Stimulated activated CD4-positive, alpha-beta T cell treated with anti-CD3 and anti-CD28 coated beads, TNF-alpha, amount 100 ng/mL, for 1 hour (primary cell): ENCODE results near the gene TMCO4.

Experiments
- DNase-seq, 3 donors: peaks; one replicate each; pipeline ENCODE4 v3.0.0-alpha.2; 2020; ENCODE audit warnings: low read depth in 3 of 3, low spot score in 1 of 3

Gene TMCO4

DNA sequence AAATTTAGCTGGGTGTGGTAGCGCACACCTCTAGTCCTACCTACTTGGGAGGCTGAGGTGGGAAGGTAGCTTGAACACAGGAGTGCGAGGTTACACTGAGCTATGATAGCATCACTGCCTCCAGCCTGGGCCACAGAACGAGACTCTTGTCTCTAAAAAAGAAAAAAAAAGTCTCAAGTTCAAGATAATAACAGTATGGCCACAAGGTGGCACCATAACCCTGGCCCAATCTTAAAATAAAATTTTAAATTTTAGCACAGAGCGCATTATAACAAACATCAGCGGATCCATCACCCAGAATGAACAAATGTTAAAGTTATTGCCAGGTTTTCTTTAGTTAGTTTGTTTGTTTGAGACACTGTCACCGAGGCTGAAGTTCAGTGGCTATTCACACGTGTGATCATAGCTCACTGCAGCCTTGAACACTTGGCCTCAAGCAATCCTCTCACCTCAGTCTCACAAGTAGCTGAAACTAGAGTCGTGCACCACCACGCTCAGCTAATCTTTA is 137.9 kb downstream of the TMCO4 start:
- DNase-seq = no peak

DNA sequence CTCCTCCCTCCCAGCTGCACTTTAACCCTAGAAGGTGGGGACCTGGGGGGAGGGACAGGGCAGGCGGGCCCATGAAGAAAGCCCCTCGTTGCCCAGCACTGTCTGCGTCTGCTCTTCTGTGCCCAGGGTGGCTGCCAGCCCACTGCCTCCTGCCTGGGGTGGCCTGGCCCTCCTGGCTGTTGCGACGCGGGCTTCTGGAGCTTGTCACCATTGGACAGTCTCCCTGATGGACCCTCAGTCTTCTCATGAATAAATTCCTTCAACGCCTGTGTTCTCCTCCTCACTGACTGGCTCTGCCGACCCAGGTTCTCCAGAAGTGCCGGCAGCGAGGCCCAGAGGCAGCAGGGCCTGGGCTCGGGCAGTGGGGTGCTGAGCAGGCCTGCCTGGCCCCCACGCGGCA is 141.5 kb downstream of the TMCO4 start:
- no peak for DNase-seq

DNA sequence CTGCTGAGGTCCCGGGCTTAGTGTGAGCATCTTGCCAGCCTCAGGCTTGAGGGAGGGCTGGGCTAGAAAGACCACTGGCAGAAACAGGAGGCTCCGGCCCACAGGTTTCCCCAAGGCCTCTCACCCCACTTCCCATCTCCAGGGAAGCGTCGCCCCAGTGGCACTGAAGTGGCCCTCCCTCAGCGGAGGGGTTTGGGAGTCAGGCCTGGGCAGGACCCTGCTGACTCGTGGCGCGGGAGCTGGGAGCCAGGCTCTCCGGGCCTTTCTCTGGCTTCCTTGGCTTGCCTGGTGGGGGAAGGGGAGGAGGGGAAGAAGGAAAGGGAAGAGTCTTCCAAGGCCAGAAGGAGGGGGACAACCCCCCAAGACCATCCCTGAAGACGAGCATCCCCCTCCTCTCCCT is 142.2 kb downstream of the TMCO4 start:
- no peak for DNase-seq

DNA sequence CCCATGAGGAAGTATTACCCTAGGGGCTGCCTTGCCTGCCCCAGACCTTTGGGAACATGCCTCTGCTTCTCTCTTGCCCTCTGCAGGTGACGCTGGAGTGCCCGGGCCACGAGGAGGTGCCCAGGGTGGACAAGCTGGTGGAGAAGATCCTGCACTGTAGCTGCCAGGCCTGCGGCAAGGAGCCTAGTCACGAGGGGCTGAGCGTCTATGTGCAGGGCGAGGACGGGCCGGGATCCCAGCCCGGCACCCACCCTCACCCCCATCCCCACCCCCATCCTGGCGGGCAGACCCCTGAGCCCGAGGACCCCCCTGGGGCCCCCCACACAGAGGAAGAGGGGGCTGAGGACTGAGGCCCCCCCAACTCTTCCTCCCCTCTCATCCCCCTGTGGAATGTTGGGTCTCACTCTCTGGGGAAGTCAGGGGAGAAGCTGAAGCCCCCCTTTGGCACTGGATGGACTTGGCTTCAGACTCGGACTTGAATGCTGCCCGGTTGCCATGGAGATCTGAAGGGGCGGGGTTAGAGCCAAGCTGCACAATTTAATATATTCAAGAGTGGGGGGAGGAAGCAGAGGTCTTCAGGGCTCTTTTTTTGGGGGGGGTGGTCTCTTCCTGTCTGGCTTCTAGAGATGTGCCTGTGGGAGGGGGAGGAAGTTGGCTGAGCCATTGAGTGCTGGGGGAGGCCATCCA is 142.8 kb downstream of the TMCO4 start:
- DNase-seq = no peak

DNA sequence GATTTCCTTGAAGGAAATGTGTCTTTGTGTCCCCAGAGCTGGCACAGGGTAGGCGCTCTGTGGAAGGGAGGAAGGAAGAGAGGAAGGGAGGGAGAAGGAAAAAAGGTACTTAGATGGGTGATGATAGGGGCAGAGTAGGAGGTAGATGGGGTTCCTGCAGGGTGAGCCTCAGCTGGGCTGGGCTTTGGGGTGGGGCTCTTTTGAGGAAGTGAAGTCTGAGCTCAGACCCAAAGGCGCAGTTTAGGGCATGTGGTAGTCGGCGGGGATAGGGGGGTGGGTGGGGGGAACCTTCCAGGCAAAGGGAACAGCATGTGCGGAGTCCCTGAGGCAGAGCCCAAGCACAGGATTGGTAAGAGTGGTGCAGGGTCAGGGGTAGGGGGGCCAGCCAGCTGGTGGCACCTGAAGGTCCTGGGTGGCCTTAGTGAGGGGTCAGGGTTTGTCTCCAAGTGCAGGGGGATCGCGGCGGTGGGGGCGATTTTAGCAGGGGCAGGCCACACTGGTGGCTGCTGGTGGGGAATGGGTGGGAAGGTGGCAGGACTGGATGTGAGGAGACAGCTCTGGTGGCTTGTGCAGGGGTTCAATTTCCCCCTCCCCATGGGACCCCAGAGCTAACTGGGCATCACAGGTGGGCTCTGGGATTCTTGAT is 143.5 kb downstream of the TMCO4 start:
- DNase-seq = no peak

DNA sequence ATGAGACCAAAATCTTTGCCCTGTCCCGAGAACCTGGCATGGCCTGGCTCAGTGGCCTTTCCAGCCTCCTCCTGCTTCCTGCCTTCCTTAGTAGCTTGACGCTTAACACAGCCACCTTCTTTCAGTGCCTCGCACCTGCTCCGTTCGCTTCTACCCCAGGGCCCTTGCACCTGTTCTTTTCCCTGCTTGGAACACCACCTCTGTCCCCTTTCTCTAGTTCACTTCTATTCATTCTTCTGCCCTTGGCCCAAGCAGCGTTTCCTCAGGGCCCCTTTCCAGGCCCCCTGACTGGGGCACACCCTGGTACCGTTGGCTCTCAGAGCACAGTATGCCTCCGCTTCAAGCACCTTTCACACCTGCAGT is 144.0 kb downstream of the TMCO4 start:
- no peak for DNase-seq

DNA sequence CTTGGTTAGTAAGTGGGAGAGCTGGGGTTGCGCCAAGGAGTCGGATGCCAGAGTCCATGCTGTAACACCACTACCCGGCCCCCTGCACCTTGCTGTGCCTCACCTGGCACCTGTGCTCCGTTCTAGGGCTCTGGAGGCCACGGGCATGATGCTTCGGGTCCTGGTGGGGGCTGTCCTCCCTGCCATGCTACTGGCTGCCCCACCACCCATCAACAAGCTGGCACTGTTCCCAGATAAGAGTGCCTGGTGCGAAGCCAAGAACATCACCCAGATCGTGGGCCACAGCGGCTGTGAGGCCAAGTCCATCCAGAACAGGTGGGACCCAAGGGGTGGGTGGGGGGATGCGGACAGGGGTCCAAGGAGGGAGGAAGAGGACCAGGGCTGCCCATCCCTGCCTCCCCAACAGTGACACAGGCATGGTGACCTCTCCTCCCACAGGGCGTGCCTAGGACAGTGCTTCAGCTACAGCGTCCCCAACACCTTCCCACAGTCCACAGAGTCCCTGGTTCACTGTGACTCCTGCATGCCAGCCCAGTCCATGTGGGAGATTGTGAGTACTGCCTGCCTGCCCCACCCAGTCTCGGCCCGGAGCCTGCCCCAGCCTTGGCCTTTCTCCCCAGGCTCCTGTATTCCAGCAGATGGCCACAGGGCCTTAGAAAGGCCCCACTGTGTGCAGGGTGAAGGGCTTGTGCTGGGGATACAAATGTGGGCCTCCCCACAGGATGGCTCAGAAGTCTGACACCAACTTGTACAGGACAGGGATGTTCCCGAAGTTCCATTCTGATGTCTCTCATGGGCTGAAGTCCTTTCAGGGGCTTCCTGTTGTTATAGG is 144.6 kb downstream of the TMCO4 start:
- no peak for DNase-seq

DNA sequence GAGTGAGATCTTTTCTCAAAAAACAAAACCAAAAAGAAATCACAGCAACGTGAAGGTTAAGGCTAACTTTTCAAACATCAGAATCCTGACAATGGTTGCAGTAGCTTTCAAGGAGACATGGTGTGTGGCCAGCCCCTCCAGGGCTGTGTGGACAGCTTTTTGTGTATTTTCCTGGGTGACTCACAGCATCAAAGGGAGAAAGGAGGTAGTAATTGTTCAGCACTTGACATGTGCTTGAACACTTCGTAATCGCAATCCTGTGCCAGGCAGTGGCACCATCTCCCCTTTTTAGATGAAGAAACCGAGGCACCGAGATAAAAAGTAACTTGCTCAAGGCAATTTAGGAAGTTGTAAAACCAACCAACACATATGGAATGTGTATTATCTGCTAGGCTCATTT is 145.3 kb downstream of the TMCO4 start:
- DNase-seq = no peak

DNA sequence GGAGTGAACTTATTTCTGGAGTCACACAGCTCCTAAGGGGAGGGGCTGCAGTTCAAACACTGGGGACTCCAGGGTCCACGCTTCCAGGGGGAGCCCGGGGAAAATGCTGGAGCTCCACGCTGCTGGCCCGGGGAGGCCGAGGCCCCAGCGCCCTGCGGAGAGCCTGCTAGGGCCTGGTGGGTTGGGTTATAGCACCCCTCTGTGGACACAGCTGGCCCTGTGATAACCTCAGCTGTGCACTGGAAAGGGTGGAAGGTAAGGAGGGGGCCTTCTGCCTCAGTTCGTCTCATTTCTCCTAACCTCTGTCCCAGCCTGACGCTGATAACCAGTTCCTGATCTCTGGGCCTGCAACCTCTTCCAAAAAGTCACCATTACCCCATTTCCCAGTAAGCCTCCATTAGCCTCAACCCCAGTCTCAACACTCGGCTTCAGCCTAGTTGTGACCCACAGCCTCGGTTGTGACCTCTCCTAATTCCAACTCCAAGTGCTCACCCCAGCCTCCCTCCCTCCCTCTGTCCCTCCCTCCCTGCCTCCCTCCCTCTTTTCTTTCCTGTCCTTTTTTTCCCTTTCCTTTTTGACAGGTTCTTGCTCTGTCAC is 148.5 kb downstream of the TMCO4 start:
- no peak for DNase-seq

DNA sequence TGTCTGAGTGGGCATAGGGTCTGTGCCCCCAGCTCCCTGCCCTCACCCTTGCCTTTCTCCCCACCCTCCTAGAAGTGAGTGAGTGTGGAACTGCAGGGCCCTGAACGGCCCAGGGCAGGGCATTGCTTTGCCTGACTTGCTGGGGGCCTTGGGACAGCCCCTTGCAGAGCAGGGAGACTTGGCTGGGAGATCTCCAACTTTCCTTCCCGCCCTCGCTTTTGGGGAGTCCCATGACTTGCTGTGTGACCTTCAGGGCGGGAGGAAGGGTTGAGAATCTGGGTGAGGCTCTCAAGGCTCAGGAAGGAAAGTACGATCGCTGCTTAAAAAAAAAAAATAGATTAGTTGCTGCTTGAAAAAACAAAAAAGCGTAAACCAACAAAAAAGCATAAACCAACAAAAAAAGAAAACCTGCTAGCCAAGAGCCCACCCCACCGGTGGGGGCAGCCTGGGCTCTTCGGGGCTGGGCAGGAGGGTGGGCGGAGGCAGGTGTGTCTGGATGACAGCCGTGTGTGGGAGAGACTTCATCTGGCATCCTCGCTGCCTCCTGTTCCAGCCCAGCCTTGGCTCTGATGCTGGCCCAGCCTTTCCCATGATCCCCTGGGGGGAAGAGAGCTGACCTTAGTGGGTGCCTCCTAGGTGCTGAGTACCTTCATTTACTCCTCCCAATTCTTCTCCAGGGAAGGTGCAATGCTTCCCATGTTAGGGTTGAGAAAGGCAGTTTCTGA is 149.1 kb downstream of the TMCO4 start:
- no peak for DNase-seq

DNA sequence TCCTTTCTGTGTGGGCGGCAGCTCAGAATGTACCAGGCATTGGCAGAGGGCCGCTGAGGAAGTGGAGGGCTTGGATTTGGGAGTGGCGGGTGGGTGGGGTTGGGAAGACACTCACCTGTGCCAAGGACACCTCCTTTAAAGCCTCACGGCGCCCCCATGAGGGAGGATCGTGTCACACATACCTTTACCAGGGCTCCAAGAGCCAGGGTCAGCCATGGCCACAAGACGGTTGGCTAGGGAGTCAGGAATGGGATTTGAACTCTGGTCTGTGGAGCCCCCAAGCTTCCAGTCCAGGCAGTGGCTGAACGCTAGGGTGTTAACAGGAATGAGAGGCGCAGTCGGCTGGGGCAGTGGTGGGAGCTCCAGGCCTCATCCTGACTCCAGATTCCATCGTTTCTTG is 151.0 kb downstream of the TMCO4 start:
- DNase-seq = no peak

DNA sequence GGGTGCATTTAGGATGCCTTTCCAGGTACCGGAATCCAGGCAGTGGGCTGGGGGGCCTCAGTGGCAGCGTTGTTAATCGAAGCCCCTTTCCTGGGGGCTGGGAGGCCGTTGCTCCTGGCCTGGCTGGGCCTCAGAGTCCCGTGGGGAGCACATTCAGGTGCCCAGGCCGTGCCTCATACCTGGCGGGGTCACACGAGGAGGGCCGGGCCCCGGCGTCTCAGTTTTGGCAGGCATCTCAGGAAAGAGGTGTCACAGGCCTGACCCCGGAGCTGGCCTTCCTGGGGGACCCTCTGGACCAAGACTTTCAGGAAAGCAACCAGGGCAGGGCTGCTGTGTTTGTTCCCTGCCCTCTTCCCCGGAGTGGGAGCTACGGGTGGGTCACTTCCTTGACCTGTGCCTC is 151.5 kb downstream of the TMCO4 start:
- no peak for DNase-seq

DNA sequence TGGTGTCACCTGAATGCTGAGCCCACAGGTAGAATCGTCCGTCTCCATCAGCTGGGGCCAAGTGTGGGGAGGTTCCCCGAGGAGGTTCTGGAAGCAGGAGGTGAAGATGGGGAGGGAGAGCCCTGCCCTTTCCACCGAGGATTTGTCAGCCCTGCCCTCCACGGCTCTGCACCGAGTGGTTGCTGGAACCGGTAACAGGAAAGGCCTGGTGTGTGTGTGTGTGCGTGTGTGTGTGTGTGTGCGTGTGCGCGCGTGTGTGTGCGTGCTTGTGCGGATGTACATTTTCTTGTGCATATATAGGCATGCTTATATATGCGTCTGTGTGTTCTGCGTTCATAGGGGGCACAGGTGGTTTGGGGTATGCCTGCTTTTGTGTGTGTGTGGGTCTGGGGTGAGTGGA is 152.1 kb downstream of the TMCO4 start:
- no peak for DNase-seq

DNA sequence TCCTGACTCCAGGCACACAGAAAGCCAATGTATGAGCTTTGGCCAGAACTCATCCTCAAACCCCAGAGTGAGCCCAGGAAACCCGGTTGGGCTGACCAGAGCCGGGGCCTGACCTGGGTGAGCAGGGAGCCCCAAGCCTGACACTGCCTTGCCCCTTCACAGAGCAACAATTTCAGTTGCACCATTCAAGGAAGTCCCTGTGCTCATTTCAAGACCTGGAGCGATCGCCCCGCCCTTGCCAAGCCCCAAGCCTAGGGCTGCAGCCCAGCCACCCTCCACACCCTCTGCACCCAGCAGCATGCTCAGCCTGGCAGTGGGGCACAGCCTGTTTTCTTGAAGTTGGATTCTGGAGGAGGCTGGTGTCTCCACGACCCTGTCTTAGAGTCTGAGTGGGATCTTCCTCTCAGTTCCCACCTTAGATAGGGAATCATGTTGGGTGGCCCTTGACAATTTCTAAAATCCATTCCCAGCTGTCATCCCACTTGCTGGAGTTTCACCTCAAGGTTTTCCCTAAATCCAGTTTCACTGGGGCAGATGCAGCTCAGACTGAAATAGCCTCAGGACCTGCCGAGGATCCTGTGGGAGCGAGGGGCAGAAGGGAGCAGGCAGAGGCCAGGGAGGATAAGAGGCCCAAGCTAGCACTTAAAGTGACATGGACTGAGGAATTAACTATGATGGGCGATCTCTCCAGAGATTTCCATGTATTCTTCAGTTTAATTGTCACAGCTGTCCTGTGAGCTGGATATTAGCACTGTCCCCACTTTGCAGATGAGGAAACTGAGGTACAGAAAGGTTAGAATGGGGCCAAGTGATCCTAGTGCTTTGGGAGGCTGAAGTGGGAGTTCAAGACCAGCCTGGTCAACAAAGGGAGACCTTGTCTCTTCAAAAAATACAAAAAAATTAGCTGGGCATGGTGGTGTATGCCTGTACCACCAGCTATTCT is 153.1 kb downstream of the TMCO4 start:
- DNase-seq = no peak

DNA sequence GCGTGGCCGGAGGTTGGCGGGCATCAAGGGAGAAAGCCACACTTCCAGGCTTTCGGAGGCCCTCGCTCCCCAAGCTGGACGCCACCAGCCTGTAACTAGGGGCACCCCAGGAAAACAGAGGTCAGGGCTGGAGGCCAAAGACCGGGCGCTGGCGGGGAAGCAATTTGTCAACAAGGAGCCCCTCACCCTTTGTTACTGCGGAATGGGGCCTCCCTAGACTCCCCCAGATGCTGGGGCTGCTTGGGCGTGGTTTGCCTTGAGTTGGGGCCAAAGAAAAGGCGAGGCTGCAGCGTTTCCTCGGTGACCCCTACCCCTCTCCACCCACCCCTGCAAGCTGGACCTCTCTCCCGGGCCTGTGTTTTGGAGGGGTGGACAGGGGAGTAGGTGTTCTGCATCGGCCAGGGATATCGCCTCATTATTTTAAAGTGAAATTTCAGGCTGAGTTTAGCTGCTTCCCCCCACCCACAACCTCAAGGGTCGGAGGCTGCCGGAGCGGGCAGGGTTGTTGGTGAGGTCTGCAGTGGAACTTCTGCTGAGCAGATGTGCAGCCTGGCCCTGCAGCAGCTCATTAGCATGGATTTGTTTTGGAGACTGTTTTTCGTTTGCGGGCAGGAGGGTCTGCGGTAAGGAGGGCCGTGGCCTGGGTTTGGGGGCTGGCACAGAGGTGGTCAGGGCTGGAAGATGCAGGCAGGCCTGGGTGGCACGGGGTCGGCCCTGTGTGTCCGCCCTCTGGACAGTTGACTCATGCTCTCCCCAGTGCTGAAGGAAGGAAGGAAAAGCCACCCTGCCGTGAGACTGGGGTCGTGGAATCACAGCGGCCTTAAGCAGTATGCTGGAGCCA is 154.1 kb downstream of the TMCO4 start:
- no peak for DNase-seq

DNA sequence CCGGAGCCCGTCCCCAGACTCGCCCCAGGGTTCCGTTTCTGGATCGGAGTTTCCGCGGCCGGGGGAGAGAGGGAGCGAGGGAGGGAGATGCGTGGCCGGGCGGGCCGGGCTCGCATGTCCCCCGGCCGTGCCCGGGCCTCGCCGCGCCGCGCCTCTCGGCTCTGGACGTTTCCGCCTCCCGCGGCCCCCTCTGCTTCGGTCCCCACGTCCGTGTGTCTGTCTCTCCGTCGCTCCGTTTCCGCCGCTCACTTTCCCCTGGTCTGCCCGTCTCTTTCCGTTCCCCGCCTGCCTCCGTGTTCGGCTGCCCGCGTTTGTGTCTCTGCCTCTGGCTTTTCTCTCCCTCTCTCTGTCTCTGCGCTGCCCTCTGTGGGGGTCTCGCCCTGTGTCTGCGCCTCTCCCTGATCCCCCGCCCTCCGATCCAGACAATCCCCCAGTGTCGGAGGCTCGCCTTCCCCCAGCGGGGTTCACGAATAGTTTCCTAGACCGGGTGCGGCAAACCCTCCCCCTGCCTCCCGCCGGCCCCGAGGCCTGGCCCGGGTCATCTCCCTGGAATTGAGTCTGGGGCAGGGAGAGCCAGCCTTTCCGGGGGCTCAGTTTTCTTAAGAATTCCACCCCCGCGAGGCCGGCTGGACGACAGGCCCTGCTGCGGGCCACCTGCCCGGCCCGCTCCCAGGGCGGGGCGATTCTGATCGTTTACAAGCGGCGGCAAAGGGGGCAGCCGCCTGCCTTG is 154.9 kb downstream of the TMCO4 start:
- DNase-seq = no peak

DNA sequence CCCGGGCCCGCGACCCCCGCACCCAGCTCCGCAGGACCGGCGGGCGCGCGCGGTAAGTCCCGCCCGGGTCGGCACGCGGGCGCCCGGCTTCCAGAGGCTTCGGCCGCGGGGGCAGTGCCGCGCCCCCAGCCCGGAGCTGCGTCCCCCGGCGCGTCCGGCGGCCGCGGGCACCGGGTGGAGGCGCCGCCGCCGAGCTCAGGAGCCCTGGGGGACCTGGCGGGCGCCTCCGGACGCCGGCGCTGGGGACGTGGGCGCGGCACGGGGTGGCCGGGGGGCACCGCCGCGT is 155.4 kb downstream of the TMCO4 start:
- DNase-seq = no peak

DNA sequence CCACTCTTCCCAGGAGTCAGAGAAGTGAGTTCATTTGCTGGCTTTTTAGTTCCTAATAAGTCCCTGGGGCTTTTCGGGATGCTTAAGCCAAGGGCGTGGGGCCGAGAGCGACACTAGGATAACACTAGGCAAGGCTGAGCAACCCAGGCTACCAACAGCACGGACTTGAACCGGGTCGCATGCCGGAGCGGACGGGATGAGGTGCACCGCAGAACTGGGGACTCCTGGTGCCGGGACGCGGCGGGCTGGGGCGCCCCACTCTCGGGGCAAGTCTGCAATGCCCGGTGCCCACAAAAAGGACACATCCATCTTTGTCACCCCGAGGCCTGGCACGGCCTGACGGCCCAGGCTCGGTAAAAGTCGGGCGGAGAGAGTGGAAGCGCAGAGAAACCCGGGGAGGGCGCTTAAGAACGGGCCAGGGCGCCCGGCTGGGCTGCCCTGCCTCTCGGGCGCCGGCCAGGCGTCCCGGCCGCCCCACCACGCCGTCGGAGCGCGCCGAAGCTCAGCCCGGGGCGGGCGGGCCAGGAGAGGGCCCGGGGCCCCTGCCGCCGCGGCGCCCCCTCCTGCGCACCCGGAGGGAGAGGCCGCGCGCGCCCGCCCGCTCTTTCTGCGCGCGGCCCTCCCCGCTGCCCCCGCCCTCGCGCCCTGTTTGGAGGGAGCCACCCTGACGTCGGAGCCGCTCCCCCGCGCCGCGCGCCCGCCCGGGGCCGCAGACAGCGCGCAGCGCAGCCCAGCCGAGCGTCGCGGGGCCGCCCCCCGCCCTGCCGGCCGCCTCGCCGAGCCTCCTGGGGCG is 155.9 kb downstream of the TMCO4 start, which contains the start of gene NBL1:
TSS of gene NBL1 (plus strand) at position 710 of the 793 bp plus-strand sequence. CDS start 10,720 bp downstream, outside the sequence.
- DNase-seq = peak; percentile 43 to 52 (median 45)
